Liver (tissue), 9 donors: ENCODE measurements around the gene PDGFC. TPM values are rescaled to one million over a fixed set of nuclear protein-coding genes. Genes with fewer than 3 reads are reported as not detected.

Source experiments
- DNase-seq: peaks from one replicate; pipeline ENCODE4 v3.0.0-alpha.2; 2017; ENCODE audit warnings: low spot score
- H3K27ac ChIP-seq, 2 donors: one replicate each; pipeline ENCODE4 v1.7.0; 2013; ENCODE audit warnings: inconsistent platforms in 2 of 2, low read length in 2 of 2, control low read depth in 1 of 2, low read depth in 1 of 2, mild to moderate bottlenecking in 1 of 2
- H3K27me3 ChIP-seq, 4 donors: one replicate each; pipeline versions ENCODE4 v1.6.1 to v1.7.0; 2013; ENCODE audit warnings: low read length in 3 of 4, inconsistent platforms in 1 of 4, mild to moderate bottlenecking in 1 of 4, moderate library complexity in 1 of 4; ENCODE audit not compliant: control insufficient read depth in 4 of 4, insufficient read depth in 4 of 4
- H3K36me3 ChIP-seq, 4 donors: one replicate each; pipeline versions ENCODE4 v1.6.1 to v1.7.0; 2013; ENCODE audit warnings: low read length in 3 of 4, mild to moderate bottlenecking in 3 of 4, low read depth in 1 of 4, moderate library complexity in 1 of 4; ENCODE audit not compliant: control insufficient read depth in 4 of 4, insufficient read depth in 3 of 4
- H3K4me1 ChIP-seq, 4 donors: one replicate each; pipeline versions ENCODE4 v1.6.1 to v1.7.0; 2013; ENCODE audit warnings: low read length in 3 of 4, mild to moderate bottlenecking in 3 of 4, moderate library complexity in 1 of 4; ENCODE audit not compliant: control insufficient read depth in 4 of 4, insufficient read depth in 4 of 4
- H3K4me3 ChIP-seq, 3 donors: one replicate each; pipeline versions ENCODE4 v1.6.1 to v1.7.0; 2013; ENCODE audit warnings: low read length in 3 of 3, control low read depth in 1 of 3, low read depth in 1 of 3, mild to moderate bottlenecking in 1 of 3
- H3K9ac ChIP-seq, 2 donors: one replicate each; pipeline ENCODE4 v1.7.0; 2013; ENCODE audit warnings: low read length in 2 of 2, mild to moderate bottlenecking in 2 of 2, moderate library complexity in 2 of 2, control low read depth in 1 of 2, low read depth in 1 of 2
- H3K9me3 ChIP-seq, 4 donors: one replicate each; pipeline versions ENCODE4 v1.6.1 to v1.7.0; 2013; ENCODE audit warnings: low read length in 3 of 4; ENCODE audit not compliant: control insufficient read depth in 4 of 4
- CTCF ChIP-seq: fragments of 150-350 bp; IDR thresholded peaks from 2 replicates; pipeline ENCODE4 v1.5.1; 2017; ENCODE audit warnings: improper control_type of control experiment, low read depth, low read length; ENCODE audit not compliant: missing input control
- EGR1 ChIP-seq, 2 donors: IDR thresholded peaks; 2 replicates each; pipeline ENCODE4 v1.6.1; 2016 to 2018; ENCODE audit warnings: antibody characterized with exemption in 2 of 2, low read depth in 2 of 2
- FOXA1 ChIP-seq: IDR thresholded peaks from 2 replicates; pipeline ENCODE4 v1.6.1; 2016; ENCODE audit warnings: antibody characterized with exemption
- FOXA2 ChIP-seq: IDR thresholded peaks from 2 replicates; pipeline ENCODE4 v1.6.1; 2016; ENCODE audit warnings: antibody characterized with exemption
- GABPA ChIP-seq, 2 donors: IDR thresholded peaks in 1 of 2; conservative IDR thresholded peaks in 1 of 2; 2 replicates each; pipeline ENCODE4 v1.6.1; 2016; ENCODE audit warnings: antibody characterized with exemption in 2 of 2, mild to moderate bottlenecking in 1 of 2, moderate library complexity in 1 of 2
- HNF4G ChIP-seq: IDR thresholded peaks from 2 replicates; pipeline ENCODE4 v1.6.1; 2016; ENCODE audit warnings: antibody characterized with exemption
- JUND ChIP-seq, 2 donors: IDR thresholded peaks; 2 replicates each; pipeline ENCODE4 v1.6.1; 2016; ENCODE audit warnings: antibody characterized with exemption in 2 of 2
- NR2F2 ChIP-seq: IDR thresholded peaks from 2 replicates; pipeline ENCODE4 v1.6.1; 2016; ENCODE audit warnings: antibody characterized with exemption
- RAD21 ChIP-seq, 2 donors: IDR thresholded peaks; 2 replicates each; pipeline ENCODE4 v1.6.1; 2016; ENCODE audit warnings: antibody characterized with exemption in 2 of 2, mild to moderate bottlenecking in 2 of 2
- REST ChIP-seq: IDR thresholded peaks from 2 replicates; pipeline ENCODE4 v1.6.1; 2016; ENCODE audit warnings: antibody characterized with exemption, mild to moderate bottlenecking
- RXRA ChIP-seq, 2 donors: IDR thresholded peaks; 2 replicates each; pipeline ENCODE4 v1.6.1; 2017 to 2018; ENCODE audit warnings: antibody characterized with exemption in 2 of 2, mild to moderate bottlenecking in 1 of 2
- SP1 ChIP-seq: IDR thresholded peaks from 2 replicates; pipeline ENCODE4 v1.6.1; 2018; ENCODE audit warnings: antibody characterized with exemption, mild to moderate bottlenecking
- TAF1 ChIP-seq: conservative IDR thresholded peaks from 2 replicates; pipeline ENCODE4 v1.6.1; 2016; ENCODE audit warnings: antibody characterized with exemption, mild to moderate bottlenecking
- YY1 ChIP-seq: IDR thresholded peaks from 2 replicates; pipeline ENCODE4 v1.6.1; 2016; ENCODE audit warnings: antibody characterized with exemption, mild to moderate bottlenecking
- ZBTB33 ChIP-seq: IDR thresholded peaks from 2 replicates; pipeline ENCODE4 v1.6.1; 2016; ENCODE audit warnings: antibody characterized with exemption
- WGBS: extraction: QIAGEN DNeasy Blood & Tissue Kit; methylation state at CpG from one replicate; pipeline ENCODE4 v1.1.7; 2013; 5-methylcytosine and 5-hydroxymethylcytosine counted together
- polyA plus RNA-seq, 2 donors: library from polyadenylated mRNA; stranded (reverse) in 1 of 2; unstranded in 1 of 2; fragments of 200-250 nt in 1 of 2; fragments of >200 nt in 1 of 2; fragmentation: Nextera tagmentation in 1 of 2; extraction: Ambion mirVana in 1 of 2; gene quantifications; one replicate each; pipeline versions ENCODE4 v1.2.1 to v1.2.3, GENCODE V29; 2013 to 2015
- total RNA-seq, 2 donors: library from RNA; depleted of rRNA; stranded (reverse); fragments of >200 nt; gene quantifications; one replicate each; pipeline ENCODE4 v1.2.3, GENCODE V29; 2014
- donor health status: healthy.
- donor health status: healthy.
- donor health status: healthy.
- donor health status: healthy.
- donor health status: healthy.

Gene PDGFC
- total and polyA plus RNA-seq, 4 donors: 5.8 to 25.7 (median 9.7) TPM

GRCh38 chr4:156778606-156779005, 193.0 kb downstream of the PDGFC start:
- Histone ChIP-seq H3K4me3 (no peak overlapping the region), H3K9me3 (no peaks in the 10 kb centered on the region), H3K27me3 (no peaks in the 10 kb centered on the region), H3K9ac (no peak overlapping the region), H3K36me3 (no peaks in the 10 kb centered on the region), H3K27ac (no peak overlapping the region), H3K4me1 (no peaks in the 10 kb centered on the region)
- DNase-seq: no peak
- 81% methylated on average over 1 of the region's 1 CpG for WGBS
- TF ChIP-seq FOXA2 (no peak), ZBTB33 (no peak), RAD21 (IDR thresholded peaks at IDR 0.05) (no peak), HNF4G (no peak), SP1 (no peak), TAF1 (no peak), GABPA (IDR thresholded peaks at IDR 0.05 in 1 of 2, conservative IDR thresholded peaks at IDR 0.05 in 1 of 2) (no peak), FOXA1 (no peak), RXRA (IDR thresholded peaks at IDR 0.05) (no peak), NR2F2 (no peak), JUND (IDR thresholded peaks at IDR 0.05) (no peak), CTCF (no peak), YY1 (no peak), REST (no peak), EGR1 (IDR thresholded peaks at IDR 0.05; ENCODE audit: low read depth in 2 of 2) (no peak)

GRCh38 chr4:156778093-156778492, 193.5 kb downstream of the PDGFC start:
- H3K9ac ChIP-seq: no peak overlapping the region
- no peaks in the 10 kb centered on the region for H3K27me3 ChIP-seq
- 93% methylated on average over 1 of the region's 1 CpG for WGBS
- no peaks in the 10 kb centered on the region for H3K4me1 ChIP-seq
- no peaks in the 10 kb centered on the region for H3K9me3 ChIP-seq
- no peak overlapping the region for H3K4me3 ChIP-seq
- H3K36me3 ChIP-seq: no peaks in the 10 kb centered on the region
- DNase-seq: no peak
- no peak overlapping the region for H3K27ac ChIP-seq
- TF ChIP-seq HNF4G: no peak
- TF ChIP-seq FOXA1: no peak
